Immature natural killer cell (primary cell): ENCODE data around the gene TAGLN3. TPM values are rescaled to one million over a fixed set of nuclear protein-coding genes. Genes with fewer than 3 reads are reported as not detected.

ENCODE experiments used
- DNase-seq, 3 donors: peaks; one replicate each; pipeline ENCODE4 v3.0.0; 2022; ENCODE audit warnings: mixed read lengths in 1 of 3
- H3K27ac Mint-ChIP-seq, 6 donors: one replicate each; pipeline ENCODE4 v1.8.0; 2020; ENCODE audit warnings: mixed read lengths in 6 of 6, mild to moderate bottlenecking in 5 of 6, inconsistent platforms in 4 of 6, moderate library complexity in 3 of 6
- H3K27me3 Mint-ChIP-seq, 3 donors: one replicate each; pipeline ENCODE4 v1.8.0; 2020 to 2021; ENCODE audit warnings: low read depth in 3 of 3, mild to moderate bottlenecking in 3 of 3, mixed read lengths in 3 of 3, moderate library complexity in 3 of 3, inconsistent platforms in 1 of 3
- H3K36me3 Mint-ChIP-seq, 3 donors: one replicate each; pipeline ENCODE4 v1.8.0; 2020; ENCODE audit warnings: mixed read lengths in 3 of 3, inconsistent platforms in 2 of 3, mild to moderate bottlenecking in 2 of 3
- H3K4me1 Mint-ChIP-seq, 2 donors: one replicate each; pipeline ENCODE4 v1.8.0; 2020; ENCODE audit warnings: inconsistent platforms in 2 of 2, mild to moderate bottlenecking in 2 of 2, mixed read lengths in 2 of 2, moderate library complexity in 1 of 2
- H3K4me3 Mint-ChIP-seq, 5 donors: one replicate each; pipeline ENCODE4 v1.8.0; 2020; ENCODE audit warnings: mild to moderate bottlenecking in 5 of 5, mixed read lengths in 5 of 5, inconsistent platforms in 3 of 5, moderate library complexity in 3 of 5
- H3K9me3 Mint-ChIP-seq, 6 donors: one replicate each; pipeline ENCODE4 v1.8.0; 2020; ENCODE audit warnings: mild to moderate bottlenecking in 6 of 6, mixed read lengths in 6 of 6, inconsistent platforms in 4 of 6, moderate library complexity in 3 of 6
- polyA plus RNA-seq, 3 donors: library from polyadenylated mRNA; unstranded; fragments of 300-500 nt; fragmentation: Illumina TruSeq; gene quantifications; one replicate each; pipeline ENCODE4 v1.2.3, GENCODE V29; 2021

The TAGLN3 gene
- polyA plus RNA-seq, 3 donors from 2014 or later: not detected

DNA sequence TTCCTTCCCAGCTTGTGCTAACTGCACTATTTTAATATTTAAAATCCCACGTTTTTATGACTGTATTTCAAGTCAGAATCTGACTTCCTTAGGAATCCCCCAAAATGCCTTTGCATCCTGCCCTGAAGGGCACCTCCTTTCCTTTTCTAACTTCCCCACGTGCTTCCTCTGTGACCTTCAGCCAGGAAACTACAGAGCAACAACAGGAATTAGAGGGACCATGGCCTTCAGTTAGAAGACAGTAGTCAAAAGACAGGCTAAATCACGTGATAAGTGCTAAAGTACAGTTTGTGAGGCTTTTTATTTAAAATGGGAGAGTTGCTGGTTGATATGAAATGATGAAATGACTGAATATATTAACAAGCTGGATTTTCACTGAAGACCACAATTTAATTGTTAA is 31.7 kb upstream of the TAGLN3 start:
- no peak for DNase-seq
- Mint-ChIP-seq H3K27me3 (peaks cover 0 to 1% (median 0%) of the 10 kb centered on the region in 3 donors), H3K4me3 (no peak overlapping the region), H3K27ac (peak overlapping the region in 1 of 6 donors; percentile 9), H3K9me3 (no peaks in the 10 kb centered on the region), H3K4me1 (peaks cover 2 to 8% of the 10 kb centered on the region in 2 donors), H3K36me3 (peaks cover 4 to 11% (median 9%) of the 10 kb centered on the region in 3 donors)

DNA sequence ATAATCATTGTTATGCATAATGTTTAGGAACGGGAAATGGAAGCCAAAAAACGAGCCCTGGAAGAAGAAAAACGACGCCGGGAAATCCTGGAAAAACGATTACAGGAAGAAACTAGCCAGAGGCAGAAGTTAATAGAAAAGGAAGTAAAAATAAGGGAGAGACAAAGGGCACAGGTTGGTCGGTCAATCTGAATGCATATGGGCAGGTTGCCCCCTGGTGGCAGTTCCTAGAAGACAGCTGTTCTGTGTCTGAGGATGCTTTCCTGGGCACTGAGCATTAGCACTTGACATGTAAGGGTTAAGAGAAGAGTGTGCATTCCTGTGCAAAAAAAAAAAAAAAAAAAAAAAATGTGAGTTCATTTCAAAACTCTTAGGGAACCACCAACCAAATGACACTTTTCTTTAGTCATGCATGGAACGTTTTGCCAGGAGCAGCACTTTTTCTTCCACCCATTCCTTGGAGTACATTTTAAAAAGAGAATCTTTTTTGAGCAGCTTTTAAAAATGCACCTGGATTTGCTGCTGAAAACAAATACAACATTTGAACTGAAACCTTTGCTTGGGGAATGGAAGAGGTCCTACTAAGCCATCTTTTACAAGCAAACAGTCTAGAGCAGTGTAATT is 31.0 kb upstream of the TAGLN3 start:
- no peaks in the 10 kb centered on the region for H3K9me3 Mint-ChIP-seq
- peak overlapping the region in 4 of 6 donors; percentile 14 to 46 (median 36) for H3K27ac Mint-ChIP-seq
- DNase-seq: peak; percentile 62 to 72 (median 70)
- H3K36me3 Mint-ChIP-seq: peaks cover 4 to 16% (median 11%) of the 10 kb centered on the region in 3 donors
- peaks cover 0 to 1% (median 0%) of the 10 kb centered on the region in 3 donors for H3K27me3 Mint-ChIP-seq
- H3K4me1 Mint-ChIP-seq: peaks cover 2 to 8% of the 10 kb centered on the region in 2 donors
- no peak overlapping the region for H3K4me3 Mint-ChIP-seq

DNA sequence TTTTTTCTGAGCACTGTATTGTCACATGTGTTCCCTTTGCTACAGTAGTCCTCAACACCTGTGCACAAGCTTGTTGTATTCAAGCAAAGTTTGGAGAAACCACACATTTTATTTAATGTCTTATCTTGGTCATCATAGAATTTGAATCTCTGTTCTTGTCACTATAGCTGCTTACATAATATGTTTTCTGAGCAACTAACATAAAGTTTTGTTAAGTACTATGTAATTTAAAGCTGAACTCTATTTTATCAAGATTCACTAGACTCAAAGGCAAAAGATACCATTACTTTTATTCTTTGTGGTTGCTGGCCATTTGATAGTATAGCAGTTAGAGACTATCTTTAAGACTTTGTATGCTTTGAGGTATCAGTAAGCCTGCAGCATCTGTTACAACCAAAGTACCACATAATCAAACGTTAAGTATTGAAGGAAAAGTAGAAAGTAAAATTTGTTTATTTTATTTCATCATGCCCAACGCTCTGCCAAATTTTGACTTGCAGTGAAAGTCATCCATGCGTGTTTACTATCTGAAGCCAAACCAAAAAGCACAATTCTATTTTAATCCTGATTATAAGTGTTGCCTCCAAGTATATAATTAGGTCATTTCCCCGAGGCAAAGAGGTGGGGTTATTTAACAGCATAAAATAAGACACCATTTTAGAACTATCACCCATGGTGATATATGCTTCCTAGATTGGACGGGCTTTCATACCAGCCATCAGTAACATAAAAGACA is 30.2 kb upstream of the TAGLN3 start:
- Mint-ChIP-seq H3K36me3 (peaks cover 4 to 15% (median 11%) of the 10 kb centered on the region in 3 donors), H3K4me1 (peaks cover 2 to 8% of the 10 kb centered on the region in 2 donors), H3K27ac (no peak overlapping the region), H3K4me3 (no peak overlapping the region), H3K9me3 (no peaks in the 10 kb centered on the region), H3K27me3 (peaks cover 0 to 1% (median 0%) of the 10 kb centered on the region in 3 donors)
- DNase-seq: no peak

DNA sequence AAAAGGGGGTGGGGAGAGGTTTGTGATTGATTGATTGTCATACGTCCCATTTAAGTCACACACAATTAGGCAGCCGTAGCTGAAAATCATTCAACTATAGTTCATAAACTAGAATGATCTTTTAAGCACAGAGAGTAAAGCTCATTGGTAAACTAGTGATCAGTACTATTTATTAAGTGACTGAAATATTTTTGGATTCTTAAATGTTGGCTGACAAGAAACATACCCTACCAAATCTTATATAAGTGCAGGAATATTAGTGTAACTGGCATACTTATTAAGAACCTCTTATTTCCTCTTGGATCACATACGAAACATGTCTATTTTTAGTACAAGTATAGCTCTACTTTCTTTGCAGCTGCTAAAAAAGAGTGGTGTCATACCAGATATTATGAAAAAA is 28.3 kb upstream of the TAGLN3 start:
- Mint-ChIP-seq H3K4me1 (peaks cover 2 to 8% of the 10 kb centered on the region in 2 donors), H3K27me3 (no peaks in the 10 kb centered on the region), H3K27ac (no peak overlapping the region)

DNA sequence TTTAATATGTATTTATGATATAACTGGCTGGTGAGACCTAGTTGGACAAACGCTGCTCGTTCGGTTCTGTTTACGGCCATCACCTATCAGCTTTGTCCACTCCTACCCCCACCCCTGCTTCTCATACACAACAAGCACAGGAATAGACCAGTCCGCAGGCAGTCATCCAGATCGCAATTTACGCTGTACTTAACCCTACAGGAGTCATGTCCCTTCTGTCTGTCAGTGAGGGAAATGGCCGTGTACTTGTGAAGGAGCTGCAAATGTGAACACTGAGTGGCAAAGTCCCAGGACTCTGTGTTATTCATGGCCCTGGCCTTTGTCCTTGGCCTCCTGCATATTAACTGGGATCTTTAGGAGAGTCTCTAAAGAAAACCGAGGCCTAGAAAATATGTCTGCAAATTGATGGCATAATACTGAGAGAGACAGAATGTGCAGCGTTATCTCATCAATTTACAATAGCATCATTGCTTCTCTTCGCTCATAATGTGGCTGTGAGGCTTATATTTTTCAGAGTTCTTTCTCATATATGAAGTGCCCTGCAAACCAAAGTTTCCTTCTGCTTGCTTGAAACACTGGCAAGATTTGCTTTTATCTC is 27.1 kb upstream of the TAGLN3 start:
- H3K9me3 Mint-ChIP-seq: no peaks in the 10 kb centered on the region
- H3K4me3 Mint-ChIP-seq: no peak overlapping the region
- no peak for DNase-seq
- H3K27ac Mint-ChIP-seq: no peak overlapping the region
- H3K36me3 Mint-ChIP-seq: peaks cover 8 to 19% (median 15%) of the 10 kb centered on the region in 3 donors
- peaks cover 2 to 8% of the 10 kb centered on the region in 2 donors for H3K4me1 Mint-ChIP-seq
- H3K27me3 Mint-ChIP-seq: no peaks in the 10 kb centered on the region

More for the DNA sequence above, 28.3 kb upstream of the TAGLN3 start:
- no peak for DNase-seq
- H3K4me3 Mint-ChIP-seq: no peak overlapping the region
- peaks cover 8 to 19% (median 15%) of the 10 kb centered on the region in 3 donors for H3K36me3 Mint-ChIP-seq
- H3K9me3 Mint-ChIP-seq: no peaks in the 10 kb centered on the region

DNA sequence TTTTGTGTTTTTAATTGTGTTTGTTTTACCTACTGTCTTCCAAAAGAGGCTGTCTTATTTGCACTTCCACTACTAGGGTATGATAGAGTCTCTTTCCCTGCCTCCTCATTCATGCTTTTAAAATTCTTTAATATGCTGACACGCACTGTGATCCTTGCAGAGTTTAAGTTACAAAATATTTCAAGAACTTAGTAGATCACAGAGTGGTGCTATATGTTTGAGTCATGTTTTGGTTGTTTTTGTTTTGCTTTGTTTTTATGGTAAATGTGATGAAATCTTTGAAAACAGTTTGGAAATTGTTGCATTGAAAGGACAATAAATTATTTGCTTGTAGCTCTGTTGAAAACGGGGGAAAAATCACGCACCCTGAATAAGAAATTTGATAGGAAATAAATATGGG is 25.8 kb upstream of the TAGLN3 start:
- Mint-ChIP-seq H3K27ac (no peak overlapping the region), H3K36me3 (peaks cover 8 to 19% (median 15%) of the 10 kb centered on the region in 3 donors), H3K9me3 (no peaks in the 10 kb centered on the region), H3K27me3 (peaks cover 0 to 2% (median 0%) of the 10 kb centered on the region in 3 donors), H3K4me3 (no peak overlapping the region), H3K4me1 (peaks cover 0 to 3% of the 10 kb centered on the region in 2 donors)
- DNase-seq: no peak

DNA sequence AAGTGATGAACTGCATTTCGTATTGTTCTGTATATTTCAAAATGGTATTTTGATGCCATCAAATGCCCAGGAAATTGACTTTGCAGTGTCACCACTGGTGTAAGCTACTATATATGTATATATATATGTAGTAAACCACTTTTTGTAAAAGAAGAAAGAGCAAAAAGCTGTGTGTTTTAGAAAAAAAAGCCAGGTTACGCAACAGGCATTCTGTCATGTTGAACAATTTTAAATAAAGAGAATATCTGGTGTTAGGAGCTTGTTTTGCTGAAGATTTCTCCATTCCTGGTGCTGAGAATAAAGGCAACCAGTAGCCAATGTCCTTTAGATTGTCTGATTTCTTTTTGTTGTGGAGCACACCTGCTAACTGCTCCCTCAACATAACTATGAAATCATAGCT is 23.6 kb upstream of the TAGLN3 start:
- Mint-ChIP-seq H3K4me1 (peaks cover 14 to 23% of the 10 kb centered on the region in 2 donors), H3K27ac (no peak overlapping the region), H3K27me3 (peaks cover 3 to 7% (median 3%) of the 10 kb centered on the region in 3 donors), H3K4me3 (no peak overlapping the region), H3K36me3 (peaks cover 3 to 12% (median 11%) of the 10 kb centered on the region in 3 donors), H3K9me3 (no peaks in the 10 kb centered on the region)
- DNase-seq: no peak

DNA sequence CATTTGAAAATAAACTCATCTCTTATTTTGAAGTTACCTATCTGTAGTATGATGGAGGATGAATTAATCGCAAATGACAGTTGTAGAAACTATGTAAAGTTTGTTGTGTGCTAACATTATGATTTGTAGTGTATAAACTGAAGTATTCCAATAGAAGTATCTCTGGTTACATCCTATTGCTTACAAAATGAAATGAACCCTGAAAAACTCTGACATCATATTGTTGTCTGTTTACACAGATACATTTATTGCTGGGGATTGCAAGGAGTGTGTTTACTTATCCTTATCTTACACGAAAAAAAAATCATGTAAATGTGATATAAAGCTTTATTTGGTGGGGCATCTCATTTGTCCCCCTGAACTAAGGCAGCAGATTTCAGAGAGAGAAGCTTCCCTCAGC is 22.5 kb upstream of the TAGLN3 start:
- H3K4me3 Mint-ChIP-seq: no peak overlapping the region
- peaks cover 25 to 34% of the 10 kb centered on the region in 2 donors for H3K4me1 Mint-ChIP-seq
- H3K9me3 Mint-ChIP-seq: no peaks in the 10 kb centered on the region
- DNase-seq: no peak
- H3K27me3 Mint-ChIP-seq: peaks cover 3 to 7% (median 3%) of the 10 kb centered on the region in 3 donors
- peaks cover 3 to 12% (median 9%) of the 10 kb centered on the region in 3 donors for H3K36me3 Mint-ChIP-seq
- H3K27ac Mint-ChIP-seq: peak overlapping the region in 1 of 6 donors; percentile 12

DNA sequence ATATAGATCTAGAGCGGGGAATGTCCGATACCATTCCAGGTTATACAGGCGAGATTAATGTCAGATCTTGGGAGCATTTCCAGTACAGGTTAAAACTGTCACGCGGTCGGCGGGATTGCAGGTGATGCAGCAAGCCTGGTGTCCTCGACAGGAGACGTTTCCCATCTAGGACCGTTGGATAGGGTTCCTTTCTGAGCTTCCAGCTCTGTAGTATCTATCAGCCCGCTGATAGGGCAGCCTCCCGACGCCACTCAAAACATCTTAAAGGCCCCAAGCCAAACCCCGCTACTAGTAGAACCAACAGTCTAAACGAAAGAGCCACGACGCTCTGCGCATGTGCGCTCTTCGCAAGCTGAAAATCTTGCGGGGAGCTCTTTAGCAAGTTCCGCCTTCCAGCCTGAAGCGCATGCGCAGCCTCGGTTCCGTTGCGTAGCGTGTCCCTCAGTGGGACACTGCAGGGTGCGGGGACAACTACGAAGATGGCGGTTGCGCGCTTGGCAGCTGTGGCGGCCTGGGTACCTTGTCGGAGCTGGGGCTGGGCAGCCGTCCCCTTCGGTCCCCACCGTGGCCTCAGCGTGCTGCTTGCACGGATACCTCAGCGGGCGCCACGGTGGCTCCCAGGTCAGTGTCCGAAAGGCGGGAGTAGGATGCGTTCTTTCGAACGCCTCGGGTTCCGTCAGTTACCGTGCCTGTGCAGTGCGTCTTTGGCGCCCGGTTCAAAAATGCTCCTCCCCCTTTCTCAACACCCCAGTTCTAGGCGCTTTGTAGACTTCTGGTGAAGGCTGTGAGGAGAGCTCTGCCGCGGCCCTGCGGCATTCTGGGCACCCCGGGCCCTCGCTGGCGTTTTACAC is 19.9 kb upstream of the TAGLN3 start, which contains the start of gene ABHD10:
TSS of gene ABHD10 (plus strand) at position 444 of the 851 bp plus-strand sequence. CDS start at position 480, 36 bp downstream.
- peak; percentile 92 to 95 (median 94) for DNase-seq
- H3K9me3 Mint-ChIP-seq: no peaks in the 10 kb centered on the region
- H3K4me1 Mint-ChIP-seq: peaks cover 37 to 58% of the 10 kb centered on the region in 2 donors
- peak within 1 kb of the TSS; percentile 71 to 92 (median 88) for H3K27ac Mint-ChIP-seq
- H3K4me3 Mint-ChIP-seq: peak within 1 kb of the TSS; percentile 89 to 96 (median 91)
- H3K27me3 Mint-ChIP-seq: peaks cover 3 to 7% (median 3%) of the 10 kb centered on the region in 3 donors
- H3K36me3 Mint-ChIP-seq: peaks cover 0 to 6% (median 5%) of the 10 kb centered on the region in 3 donors

DNA sequence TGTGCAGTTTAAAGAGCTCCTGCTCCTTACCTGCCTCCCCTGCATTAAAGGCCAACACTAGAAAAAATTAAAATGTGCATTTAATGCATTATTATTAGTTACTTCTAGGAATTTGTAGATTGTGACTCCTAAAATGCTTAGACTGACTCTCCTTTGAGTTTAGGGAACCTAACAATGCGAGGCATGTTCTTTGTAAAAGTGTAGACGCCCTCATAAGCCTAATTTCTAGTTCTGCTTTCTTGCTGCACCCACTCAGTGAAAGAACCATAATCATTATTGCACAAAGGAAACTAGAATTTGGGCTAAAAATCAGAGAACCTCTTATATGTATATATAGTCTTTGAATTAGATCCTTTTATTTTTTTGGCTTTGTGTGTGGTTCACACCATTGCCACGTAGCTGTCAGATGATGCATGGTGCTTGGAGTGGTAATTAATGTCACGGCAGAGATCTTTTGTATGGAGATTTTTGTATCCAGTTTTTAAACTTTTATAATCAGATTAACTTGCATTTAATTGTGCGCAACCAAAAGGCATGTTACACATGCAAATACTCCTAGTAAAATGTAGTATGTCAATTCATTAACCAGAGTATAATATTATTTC is 19.2 kb upstream of the TAGLN3 start:
- peaks cover 3 to 7% (median 3%) of the 10 kb centered on the region in 3 donors for H3K27me3 Mint-ChIP-seq
- no peaks in the 10 kb centered on the region for H3K9me3 Mint-ChIP-seq
- peak overlapping the region; percentile 62 to 92 (median 88) for H3K27ac Mint-ChIP-seq
- peak overlapping the region; percentile 89 to 96 (median 91) for H3K4me3 Mint-ChIP-seq
- H3K4me1 Mint-ChIP-seq: peaks cover 37 to 64% of the 10 kb centered on the region in 2 donors
- DNase-seq: peak; percentile 39 to 42 (median 42)
- peaks cover 0 to 4% (median 3%) of the 10 kb centered on the region in 3 donors for H3K36me3 Mint-ChIP-seq

DNA sequence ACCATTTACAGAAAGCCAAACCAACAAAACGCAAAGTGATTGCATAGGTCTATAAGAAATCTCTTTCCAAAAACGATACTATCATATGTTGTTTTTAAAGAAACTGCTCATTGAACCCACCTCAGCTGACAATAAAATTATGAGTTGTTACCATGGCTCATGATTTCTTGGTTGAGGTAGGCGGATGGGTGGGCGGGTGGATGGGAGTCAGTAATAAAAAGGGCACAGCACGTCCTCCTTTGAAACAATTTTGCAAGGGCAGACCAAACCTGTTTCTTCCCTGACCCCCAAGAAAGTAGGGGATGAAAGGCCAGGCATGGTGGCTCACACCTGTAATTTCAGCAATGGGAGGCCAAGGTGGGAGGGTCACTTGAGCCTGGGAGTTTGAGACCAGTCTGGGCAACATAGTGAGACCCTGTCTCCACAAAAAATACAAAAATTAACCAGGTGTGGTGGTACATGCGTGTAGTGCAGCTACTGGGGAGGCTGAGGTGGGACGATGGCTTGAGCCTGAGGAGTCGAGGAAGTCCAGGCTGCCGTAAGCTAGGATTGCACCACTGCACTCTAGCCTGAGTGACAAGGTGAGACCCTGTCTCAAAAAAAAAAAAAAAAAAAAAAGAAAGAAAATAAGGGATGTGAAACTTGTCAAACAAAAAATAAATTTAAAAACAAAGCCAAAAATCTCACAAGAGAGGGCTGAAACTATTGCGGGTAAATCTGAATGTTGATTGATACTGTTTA is 17.8 kb upstream of the TAGLN3 start:
- Mint-ChIP-seq H3K27ac (peak overlapping the region in 4 of 6 donors; percentile 12 to 87 (median 18)), H3K9me3 (no peaks in the 10 kb centered on the region), H3K36me3 (peaks cover 2 to 4% (median 3%) of the 10 kb centered on the region in 3 donors), H3K4me1 (peaks cover 37 to 77% of the 10 kb centered on the region in 2 donors), H3K4me3 (peak overlapping the region in 3 of 5 donors; percentile 10 to 91 (median 89)), H3K27me3 (peaks cover 3 to 7% (median 3%) of the 10 kb centered on the region in 3 donors)
- no peak for DNase-seq

DNA sequence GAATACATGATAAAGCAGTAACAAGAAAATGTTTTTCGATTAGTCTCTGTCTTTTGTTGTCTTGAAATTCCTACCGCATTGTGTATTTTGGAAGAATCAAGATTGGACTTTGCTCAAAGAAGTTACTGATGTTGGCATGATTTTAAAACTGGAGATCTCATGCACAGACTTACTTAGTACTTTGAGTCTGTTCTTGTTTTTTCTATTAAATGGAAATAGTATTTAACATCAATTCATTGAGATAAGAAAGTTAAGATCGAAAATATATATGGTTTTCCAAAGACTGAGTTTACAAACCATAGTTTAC is 17.3 kb upstream of the TAGLN3 start:
- no peak for DNase-seq
- H3K4me3 Mint-ChIP-seq: peak overlapping the region in 2 of 5 donors; percentile 6 to 12
- peaks cover 3 to 4% (median 4%) of the 10 kb centered on the region in 3 donors for H3K36me3 Mint-ChIP-seq
- H3K27ac Mint-ChIP-seq: peak overlapping the region in 2 of 6 donors; percentile 14 to 47
- peaks cover 3 to 7% (median 3%) of the 10 kb centered on the region in 3 donors for H3K27me3 Mint-ChIP-seq
- peaks cover 37 to 78% of the 10 kb centered on the region in 2 donors for H3K4me1 Mint-ChIP-seq
- H3K9me3 Mint-ChIP-seq: no peaks in the 10 kb centered on the region
